ENCODE measurements around the gene SPRED2.

DNA sequence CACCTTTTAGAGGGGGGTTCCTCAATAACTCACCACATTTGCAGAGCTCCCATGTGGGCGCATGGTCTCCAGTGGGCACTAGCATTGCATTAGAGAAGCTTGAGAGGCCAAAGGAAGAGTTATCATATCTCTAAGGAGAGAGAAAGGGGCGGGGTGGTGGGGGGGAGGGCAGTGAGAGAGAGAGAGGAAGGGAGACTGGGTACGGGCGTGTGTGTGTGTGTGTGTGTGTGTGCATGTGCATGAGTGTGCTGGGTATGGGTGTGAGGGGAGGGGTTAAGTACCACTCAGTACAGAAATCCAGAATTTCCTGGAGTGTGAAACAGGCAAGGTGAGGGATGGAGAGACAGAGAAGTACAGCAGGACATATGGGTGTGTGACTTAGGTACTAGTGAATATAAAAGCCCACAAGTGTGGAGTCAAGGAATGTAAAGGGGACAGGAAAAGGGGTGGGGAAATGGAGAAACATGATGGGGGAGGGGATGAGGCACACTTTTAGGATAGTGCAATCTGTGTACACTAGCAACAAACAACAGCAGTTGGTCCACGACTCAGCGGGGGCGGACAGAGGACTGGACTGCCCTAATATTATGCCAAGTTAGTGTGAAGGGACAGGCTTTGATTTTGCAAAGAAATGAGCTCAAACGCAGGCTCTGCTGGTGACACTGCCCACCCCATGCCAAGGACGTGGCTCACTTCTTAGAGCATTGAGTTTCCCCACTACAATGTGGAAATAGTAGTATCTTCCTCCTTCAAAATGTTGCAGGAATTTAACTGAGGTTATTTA lies 91.3 kb downstream of the SPRED2 start:
- TF ChIP-seq, protein P1, sequence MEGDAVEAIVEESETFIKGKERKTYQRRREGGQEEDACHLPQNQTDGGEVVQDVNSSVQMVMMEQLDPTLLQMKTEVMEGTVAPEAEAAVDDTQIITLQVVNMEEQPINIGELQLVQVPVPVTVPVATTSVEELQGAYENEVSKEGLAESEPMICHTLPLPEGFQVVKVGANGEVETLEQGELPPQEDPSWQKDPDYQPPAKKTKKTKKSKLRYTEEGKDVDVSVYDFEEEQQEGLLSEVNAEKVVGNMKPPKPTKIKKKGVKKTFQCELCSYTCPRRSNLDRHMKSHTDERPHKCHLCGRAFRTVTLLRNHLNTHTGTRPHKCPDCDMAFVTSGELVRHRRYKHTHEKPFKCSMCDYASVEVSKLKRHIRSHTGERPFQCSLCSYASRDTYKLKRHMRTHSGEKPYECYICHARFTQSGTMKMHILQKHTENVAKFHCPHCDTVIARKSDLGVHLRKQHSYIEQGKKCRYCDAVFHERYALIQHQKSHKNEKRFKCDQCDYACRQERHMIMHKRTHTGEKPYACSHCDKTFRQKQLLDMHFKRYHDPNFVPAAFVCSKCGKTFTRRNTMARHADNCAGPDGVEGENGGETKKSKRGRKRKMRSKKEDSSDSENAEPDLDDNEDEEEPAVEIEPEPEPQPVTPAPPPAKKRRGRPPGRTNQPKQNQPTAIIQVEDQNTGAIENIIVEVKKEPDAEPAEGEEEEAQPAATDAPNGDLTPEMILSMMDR (IDR thresholded peaks at IDR 0.05; ENCODE audit: low read depth, low read length) = no peak
- TF ChIP-seq EZH2phosphoT487 (IDR thresholded peaks at IDR 0.05; ENCODE audit: low read depth) = no peak
